Ecto neural progenitor cell (in vitro differentiated cells): ENCODE data around the gene MATK.

Source experiments
- DNase-seq: peaks from one replicate; pipeline ENCODE4 v3.0.0-alpha.2; 2018; ENCODE audit warnings: low spot score

Gene MATK

DNA sequence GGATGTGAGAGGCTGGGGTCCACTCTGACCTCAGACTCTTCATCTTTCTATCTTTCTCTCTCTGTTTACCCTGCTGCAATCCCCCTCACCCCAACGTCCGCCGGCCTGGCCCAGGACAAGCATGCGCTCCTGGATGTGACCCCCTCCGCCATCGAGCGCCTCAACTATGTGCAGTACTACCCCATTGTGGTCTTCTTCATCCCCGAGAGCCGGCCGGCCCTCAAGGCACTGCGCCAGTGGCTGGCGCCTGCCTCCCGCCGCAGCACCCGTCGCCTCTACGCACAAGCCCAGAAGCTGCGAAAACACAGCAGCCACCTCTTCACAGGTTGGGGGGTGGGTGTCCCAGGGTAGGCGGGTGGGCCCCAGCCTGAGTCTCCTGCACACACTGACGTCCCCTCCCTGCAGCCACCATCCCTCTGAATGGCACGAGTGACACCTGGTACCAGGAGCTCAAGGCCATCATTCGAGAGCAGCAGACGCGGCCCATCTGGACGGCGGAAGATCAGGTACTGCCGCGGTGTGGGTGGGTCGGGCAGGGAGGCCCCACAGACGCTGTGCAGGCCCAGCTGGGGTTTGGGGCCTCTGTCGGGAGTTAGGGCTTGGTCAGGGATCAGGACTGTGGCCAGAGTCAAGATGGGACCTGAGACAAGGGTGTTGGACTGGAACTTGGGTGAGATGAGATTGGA is 39.7 kb downstream of the MATK start:
- no peak for DNase-seq

- DNase-seq, result no peak
These were observed 40.7 kb downstream of the MATK start for GRCh38 chr19:3745363-3746045.

DNA sequence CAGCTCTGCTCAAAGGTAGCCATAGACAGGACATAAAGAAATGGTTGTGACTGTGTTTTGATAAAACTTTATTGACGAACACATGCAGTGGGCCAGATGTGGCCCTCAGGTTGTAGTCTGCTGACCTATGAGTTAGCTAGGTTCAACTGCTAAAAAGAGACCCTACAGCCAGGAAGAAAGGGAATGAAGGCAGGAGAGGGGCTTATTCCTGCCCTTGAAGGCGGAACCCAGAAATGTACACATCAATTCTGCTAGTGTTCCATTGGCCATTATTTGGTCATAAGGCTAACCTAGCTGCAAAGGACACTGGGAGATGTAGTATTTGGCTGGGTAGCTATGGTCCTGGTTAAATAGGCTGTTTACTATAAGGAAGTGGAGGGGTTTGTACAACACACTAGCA is 42.7 kb downstream of the MATK start:
- no peak for DNase-seq

DNA sequence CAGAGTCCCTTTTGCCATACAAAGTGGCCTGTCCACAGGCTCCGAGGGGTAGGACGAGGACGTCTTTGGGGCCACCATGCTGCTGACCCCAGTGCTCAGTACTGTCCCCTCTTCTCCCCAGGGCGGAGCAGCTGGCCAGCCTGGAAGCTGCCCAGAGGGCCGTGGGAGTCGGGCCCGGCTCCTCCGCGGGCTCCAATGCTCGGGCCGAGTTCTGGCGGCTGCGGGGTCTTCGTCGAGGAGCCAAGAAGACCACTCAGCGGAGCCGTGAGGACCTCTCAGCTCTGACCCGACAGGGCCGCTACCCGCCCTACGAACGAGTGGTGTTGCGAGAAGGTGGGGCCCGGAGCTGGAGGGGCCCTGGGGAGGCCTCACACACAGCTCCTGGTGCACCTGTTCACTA is 45.8 kb downstream of the MATK start:
- no peak for DNase-seq

DNA sequence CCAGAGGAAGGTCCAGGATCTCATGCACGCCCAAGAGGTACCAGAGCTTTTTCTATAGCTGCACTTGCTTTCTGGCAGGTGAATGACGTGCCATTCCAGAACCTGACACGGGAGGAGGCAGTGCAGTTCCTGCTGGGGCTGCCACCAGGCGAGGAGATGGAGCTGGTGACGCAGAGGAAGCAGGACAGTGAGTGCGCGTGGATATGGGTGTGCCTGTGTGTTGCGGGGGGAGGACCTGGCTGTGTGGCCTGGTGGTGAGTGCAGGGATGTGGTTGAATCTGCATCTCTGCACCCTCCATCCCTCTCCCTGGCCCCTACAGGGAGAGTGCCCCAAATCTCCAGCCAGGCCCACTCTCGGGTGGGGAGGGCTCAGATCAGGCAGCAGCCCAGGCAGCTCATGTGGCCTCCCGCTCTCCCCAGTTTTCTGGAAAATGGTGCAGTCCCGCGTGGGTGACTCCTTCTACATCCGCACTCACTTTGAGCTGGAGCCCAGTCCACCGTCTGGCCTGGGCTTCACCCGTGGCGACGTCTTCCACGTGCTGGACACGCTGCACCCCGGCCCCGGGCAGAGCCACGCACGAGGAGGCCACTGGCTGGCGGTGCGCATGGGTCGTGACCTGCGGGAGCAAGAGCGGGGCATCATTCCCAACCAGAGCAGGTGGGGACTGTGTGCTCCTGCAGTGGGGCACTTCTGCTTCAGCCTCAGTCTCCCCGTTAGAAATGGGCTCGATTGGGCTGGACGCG is 47.5 kb downstream of the MATK start:
- no peak for DNase-seq

DNA sequence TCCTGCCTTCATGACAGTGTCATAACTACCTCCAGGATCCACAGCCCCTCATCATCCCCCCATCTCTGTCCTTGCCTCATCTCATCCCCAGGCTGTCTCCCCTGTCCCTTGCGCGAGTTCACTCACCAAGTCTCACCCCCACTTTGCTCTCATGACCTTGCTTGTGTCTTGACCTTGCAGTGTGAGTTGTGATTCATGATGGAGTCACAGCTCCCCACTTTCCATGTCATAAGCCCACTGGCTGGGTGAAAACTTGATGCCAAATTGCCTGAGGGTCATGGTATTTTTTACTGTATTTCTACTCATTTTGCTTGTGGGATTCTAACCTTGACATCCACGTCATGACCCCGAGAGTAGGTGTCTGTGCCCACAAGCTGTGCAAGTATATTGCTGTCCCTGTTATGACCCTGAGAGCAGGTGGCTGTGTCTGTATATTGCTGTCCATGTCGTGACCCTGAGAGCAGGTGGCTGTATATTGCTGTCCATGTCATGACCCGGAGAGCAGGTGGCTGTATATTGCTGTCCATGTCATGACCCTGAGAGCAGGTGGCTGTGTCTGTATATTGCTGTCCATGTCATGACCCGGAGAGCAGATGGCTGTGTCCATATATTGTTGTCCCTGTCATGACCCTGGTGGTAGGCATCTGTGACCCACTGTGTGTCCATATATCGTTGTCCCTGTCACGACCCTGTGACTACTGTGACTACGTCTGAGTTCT is 48.5 kb downstream of the MATK start:
- no peak for DNase-seq

DNA sequence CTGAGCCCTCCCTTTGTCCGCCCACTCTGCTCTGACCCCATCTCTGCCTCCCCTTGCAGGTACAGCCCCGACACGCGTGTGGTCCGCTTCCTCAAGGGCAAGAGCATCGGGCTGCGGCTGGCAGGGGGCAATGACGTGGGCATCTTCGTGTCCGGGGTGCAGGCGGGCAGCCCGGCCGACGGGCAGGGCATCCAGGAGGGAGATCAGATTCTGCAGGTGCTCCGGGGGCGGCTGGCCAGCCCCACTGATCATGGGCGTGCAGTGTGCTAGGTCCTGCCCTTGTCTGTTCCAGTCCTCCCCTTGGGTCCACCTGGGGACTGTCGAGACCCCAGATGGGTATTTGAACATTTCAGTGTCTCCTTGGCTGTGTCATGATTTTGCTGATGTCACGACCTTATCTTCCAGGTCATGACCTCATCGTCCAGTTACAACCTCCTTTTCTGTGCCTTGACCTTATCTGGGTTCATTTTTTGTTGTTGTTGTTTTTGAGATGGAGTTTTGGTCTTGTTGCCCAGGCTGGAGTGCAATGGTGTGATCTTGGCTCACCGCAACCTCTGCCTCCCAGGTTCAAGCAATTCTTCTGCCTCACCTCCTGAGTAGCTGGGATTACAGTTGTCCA is 50.0 kb downstream of the MATK start:
- DNase-seq, result no peak

- no peak for DNase-seq
These were observed 51.9 kb downstream of the MATK start for GRCh38 chr19:3734310-3734600.

DNA sequence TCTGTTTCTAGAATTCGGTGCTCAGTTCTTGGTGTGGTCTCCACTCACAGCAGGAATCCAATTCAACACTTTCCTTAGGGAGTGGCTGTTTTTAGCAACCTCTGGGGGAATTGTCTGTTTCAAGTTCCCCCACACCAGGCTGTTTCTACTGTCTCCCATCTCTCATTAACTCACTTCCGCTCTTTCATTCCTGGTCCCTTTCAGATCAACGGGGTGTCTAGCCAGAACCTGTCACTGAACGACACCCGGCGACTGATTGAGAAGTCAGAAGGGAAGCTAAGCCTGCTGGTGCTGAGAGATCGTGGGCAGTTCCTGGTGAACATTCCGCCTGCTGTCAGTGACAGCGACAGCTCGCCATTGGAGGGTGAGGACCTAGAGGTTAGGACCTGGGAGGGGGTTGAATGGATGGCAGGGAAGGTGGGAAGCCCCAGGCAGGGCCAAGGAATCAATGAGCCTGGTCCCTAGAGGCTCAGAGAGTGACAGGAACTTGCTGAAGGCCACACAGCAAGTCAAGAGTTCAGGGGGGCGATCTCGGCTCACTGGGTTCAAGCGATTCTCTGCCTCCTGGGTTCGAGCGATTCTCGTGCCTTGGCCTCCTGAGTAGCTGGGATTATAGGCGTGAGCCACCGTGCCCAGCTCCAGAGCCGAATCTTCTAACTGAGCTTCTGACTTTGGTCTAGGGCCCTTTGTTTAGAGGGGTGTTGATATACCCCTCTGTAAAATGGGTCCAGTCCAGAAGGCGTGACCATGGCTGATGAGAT is 52.5 kb downstream of the MATK start:
- DNase-seq, result no peak

GRCh38 chr19:3732108-3732507 is 54.1 kb downstream of the MATK start:
- DNase-seq, result no peak

DNA sequence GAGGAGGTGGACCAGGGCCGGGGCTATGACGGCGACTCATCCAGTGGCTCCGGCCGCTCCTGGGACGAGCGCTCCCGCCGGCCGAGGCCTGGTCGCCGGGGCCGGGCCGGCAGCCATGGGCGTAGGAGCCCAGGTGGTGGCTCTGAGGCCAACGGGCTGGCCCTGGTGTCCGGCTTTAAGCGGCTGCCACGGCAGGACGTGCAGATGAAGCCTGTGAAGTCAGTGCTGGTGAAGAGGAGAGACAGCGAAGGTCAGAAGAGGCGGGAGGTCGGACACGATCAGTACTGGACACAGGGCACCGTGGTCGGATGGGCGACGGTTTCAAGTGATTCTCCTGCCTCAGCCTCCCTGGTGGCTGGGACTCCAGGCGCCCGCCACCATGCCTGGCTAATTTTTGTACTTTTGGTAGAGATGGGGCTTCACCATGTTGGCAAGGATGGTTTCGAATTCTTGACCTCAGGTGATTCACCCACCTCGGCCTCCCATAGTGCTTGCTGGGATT is 55.7 kb downstream of the MATK start:
- no peak for DNase-seq
